Astrocyte of the cerebellum (primary cell): ENCODE results near the gene PCCA.
"Not testable (repeated sequence)": the region's sequence is repeated elsewhere in the genome, so short reads cannot be mapped to it uniquely, and the experiment has no call there.

Experiments
- DNase-seq: peaks from one replicate; pipeline ENCODE4 v3.0.0-alpha.2; 2011; ENCODE audit warnings: low read depth
- H3K4me3 ChIP-seq: 2 replicates; pipeline ENCODE4 v1.5.1; 2011; ENCODE audit warnings: mild to moderate bottlenecking, low read depth, low read length, moderate library complexity
- in situ Hi-C: cut with HindIII; loops from 2 replicates; pipeline ENCODE4 v1.10.0; 2017; ENCODE audit warnings: low sequenced_read_pairs
- TF ChIP-seq, protein P1 (sequence below): IDR thresholded peaks from 2 replicates; pipeline ENCODE4 v1.5.1; 2012; ENCODE audit warnings: low read length, low read depth, moderate library complexity, mild to moderate bottlenecking; ENCODE audit errors: missing control alignments

Gene PCCA

DNA sequence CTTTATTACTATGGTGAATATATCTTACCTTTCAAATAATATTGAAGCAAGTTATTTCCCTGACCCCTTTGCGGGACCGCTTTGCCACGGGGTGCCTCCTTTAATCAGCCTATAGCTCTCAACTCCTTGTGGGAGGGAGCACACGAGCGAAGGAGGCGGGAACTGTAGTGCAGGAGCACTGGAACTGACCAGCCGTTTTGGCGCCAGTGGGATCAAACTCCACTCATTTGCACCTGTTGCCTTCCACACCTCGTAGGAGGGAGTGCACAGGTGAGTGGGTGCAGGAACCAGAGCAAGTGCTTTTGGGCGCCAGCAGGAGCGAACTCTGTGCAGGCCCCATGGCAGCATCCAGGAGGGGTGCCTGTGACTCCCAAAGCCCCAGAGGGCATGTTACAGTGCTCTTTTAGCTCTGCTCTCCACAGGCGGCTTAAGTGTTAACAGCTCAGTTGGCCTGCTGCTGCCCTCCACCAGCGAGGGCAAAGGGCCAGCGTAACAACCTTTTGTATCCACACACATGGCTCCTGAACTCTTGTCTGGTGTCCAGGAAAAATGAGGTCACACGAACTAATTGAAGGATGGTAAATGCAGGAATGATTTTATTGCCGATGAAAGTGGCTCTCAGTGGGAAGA, 292.8 kb downstream of the PCCA start:
- no peak for DNase-seq
- H3K4me3 ChIP-seq: no peak overlapping the region
- in situ Hi-C loops: no loop called here
- TF ChIP-seq, protein P1, sequence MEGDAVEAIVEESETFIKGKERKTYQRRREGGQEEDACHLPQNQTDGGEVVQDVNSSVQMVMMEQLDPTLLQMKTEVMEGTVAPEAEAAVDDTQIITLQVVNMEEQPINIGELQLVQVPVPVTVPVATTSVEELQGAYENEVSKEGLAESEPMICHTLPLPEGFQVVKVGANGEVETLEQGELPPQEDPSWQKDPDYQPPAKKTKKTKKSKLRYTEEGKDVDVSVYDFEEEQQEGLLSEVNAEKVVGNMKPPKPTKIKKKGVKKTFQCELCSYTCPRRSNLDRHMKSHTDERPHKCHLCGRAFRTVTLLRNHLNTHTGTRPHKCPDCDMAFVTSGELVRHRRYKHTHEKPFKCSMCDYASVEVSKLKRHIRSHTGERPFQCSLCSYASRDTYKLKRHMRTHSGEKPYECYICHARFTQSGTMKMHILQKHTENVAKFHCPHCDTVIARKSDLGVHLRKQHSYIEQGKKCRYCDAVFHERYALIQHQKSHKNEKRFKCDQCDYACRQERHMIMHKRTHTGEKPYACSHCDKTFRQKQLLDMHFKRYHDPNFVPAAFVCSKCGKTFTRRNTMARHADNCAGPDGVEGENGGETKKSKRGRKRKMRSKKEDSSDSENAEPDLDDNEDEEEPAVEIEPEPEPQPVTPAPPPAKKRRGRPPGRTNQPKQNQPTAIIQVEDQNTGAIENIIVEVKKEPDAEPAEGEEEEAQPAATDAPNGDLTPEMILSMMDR: no peak

DNA sequence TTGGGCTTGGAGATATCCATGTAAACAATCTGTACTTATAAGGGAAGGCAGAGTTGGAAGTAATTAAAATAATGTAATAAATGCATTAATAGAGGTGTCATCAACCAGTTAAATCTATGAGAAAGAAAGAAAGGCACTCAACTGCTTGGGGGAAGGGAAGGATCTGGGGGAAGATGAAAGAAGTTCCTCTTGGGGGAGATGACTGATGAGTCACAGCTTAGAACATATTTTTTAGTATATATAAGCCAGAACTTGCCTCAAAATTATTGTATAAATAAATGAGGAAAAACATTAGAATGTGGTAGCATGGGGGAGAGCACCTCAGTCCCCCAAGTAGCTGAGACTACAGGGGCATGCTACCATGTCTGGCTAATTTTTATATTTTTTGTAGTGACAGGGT, 293.9 kb downstream of the PCCA start:
- TF ChIP-seq, protein P1: no peak
- no peak for DNase-seq
- in situ Hi-C loops: no loop called here
- no peak overlapping the region for H3K4me3 ChIP-seq

DNA sequence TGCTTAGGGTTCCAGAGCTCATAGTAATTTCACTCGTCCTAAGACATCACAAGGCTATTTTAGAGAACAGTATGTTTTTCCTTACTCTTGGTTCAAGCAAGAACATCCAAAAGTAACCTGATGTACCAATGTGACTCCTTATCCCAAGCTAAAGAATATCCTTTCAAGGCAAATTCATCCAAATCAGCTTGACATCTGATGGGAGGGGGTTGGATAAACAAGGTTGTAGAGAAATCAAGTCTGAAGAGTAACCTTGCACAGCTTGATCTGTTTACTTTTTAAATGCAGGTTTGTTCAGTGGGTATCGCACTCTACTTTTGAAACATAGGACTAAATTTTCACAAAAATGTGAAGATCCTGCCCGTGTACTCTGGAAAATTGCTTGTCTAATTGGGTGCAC, 298.5 kb downstream of the PCCA start:
- no peak for DNase-seq
- in situ Hi-C loops: no loop called here
- TF ChIP-seq, protein P1: no peak
- H3K4me3 ChIP-seq: no peak overlapping the region

DNA sequence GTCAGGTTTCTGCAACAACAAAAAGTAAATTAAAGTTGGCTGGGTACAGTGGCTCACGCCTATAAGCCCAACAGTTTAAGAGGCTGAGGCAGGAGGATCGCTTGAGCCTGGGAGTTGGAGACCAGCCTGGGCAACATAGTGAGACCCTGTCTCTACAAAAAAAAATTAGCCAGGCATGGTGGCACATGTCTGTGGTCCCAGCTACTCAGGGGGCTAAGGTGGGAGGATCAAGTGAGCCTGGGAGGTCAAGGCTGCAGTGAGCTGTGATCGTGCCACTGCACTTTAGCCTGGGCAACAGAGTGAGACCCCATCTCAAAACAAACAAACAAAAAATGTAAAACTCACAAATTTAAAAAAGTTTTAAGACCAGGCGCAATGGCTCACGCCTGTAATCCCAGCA, 299.3 kb downstream of the PCCA start:
- H3K4me3 ChIP-seq, in situ Hi-C loops, DNase-seq: not testable (repeated sequence)

DNA sequence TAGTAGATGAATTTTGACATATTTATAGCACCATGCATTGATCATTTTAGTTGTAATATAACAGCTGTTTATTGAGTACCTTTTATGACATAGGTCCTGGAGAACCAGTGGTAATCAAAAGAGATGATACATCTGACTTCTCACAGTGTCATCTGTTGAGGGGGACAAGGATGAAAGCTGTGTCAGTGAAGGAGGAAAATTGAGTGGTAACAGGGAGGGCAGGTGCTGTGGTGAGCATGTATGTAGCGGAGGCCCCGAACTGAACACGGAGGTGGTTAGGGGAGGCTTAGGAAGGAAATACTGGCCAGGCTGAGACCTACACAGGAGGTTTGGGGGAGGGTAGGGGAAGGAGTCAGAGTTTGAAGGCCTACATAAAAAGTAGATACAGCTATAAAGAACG, 300.0 kb downstream of the PCCA start:
- no peak overlapping the region for H3K4me3 ChIP-seq
- TF ChIP-seq, protein P1: no peak
- in situ Hi-C loops: no loop called here
- DNase-seq: no peak

DNA sequence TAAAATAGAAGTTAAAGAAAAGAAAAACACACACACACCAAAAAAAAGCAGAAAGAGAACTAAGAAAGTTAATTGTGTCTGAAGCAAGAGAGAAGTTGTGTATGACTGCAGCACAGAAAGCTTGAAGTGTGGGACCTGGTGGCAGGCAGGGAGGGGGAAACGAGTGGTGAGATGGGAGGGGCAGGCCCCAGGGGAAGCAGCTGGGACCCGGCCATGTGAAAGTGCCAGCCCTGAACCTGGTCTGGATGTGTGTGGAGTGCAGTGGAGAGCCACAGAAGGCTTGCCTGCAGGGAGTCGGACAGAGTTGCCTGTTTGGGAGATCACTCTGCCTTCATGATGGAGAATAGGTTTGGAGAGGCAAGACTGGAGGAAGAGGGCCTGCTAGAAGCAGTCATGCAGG, 300.7 kb downstream of the PCCA start:
- no peak overlapping the region for H3K4me3 ChIP-seq
- DNase-seq: no peak
- in situ Hi-C loops: loop anchor here (5.0 kb wide), 1 partner anchor 57 kb away; no protein-coding TSS in a partner anchor
- TF ChIP-seq, protein P1: no peak

DNA sequence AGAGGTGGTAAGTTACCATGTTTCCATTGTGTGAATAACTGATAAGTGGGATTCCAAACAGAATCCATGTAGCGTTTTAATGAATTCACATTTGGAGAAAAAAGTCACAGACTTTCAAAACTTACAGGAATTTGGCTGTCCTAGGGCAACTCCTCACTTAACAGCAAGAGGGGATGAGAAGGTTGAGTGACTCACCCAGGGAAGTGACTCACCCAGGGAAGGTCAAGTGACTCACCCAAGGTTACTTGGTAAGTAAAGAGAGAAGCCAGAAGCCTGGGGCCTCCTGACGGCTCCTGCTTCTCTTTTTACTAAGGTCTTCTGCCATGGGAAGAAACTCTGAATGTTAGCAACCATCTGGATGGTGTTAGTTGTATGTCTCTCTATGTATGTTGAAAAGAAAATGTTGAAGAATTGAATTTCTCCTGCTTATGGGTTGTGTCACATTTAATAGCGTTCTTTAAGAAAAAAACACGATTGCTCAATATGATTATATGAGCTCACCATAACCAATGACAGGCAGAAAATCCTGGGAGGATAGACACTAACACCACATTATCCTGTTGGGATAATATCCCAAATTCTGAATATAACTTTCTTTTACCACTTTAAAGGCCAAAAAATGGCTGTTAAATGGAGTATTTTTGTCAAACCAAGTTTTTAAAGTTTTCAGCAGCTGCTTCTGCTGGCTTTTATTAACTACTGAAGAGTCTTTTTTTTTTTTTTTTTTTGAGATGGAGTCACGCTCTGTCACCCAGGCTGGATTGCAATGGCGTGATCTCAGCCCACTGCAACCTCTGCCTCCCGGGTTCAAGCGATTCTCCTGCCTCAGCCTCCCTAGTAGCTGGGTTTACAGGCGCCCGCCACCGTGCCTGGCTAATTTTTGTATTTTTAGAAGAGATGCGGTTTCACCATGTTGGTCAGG, 304.1 kb downstream of the PCCA start:
- peak; percentile 100 for DNase-seq
- H3K4me3 ChIP-seq: no peak overlapping the region
- TF ChIP-seq, protein P1: no peak
- in situ Hi-C loops: loop anchor here (5.0 kb wide), 1 partner anchor 61 kb away; no protein-coding TSS in a partner anchor
